Measurements from ENCODE around the gene MGAM2.

Gene MGAM2

GRCh38 chr7:142131439-142132185 lies 20.1 kb downstream of the MGAM2 start:
- H3K36me3 ChIP-seq (ENCODE audit: control insufficient read depth, insufficient read depth, low read length): no peaks in the 10 kb centered on the region
- H3K27ac ChIP-seq (ENCODE audit: low read depth, low read length): no peak overlapping the region
- H3K4me1 ChIP-seq (ENCODE audit: control insufficient read depth, insufficient read depth, low read length): no peaks in the 10 kb centered on the region
- H3K9ac ChIP-seq (ENCODE audit: low read length): no peak overlapping the region
- H3K4me3 ChIP-seq (ENCODE audit: low read length): no peak overlapping the region
- H3K27me3 ChIP-seq (ENCODE audit: control insufficient read depth, insufficient read depth, low read length): no peaks in the 10 kb centered on the region

GRCh38 chr7:142133731-142134148 lies 22.2 kb downstream of the MGAM2 start:
- H3K27ac ChIP-seq (ENCODE audit: low read depth, low read length): no peak overlapping the region
- no peaks in the 10 kb centered on the region for H3K36me3 ChIP-seq (ENCODE audit: control insufficient read depth, insufficient read depth, low read length)
- no peak overlapping the region for H3K4me3 ChIP-seq (ENCODE audit: low read length)
- H3K9ac ChIP-seq (ENCODE audit: low read length): no peak overlapping the region
- no peaks in the 10 kb centered on the region for H3K4me1 ChIP-seq (ENCODE audit: control insufficient read depth, insufficient read depth, low read length)
- no peaks in the 10 kb centered on the region for H3K27me3 ChIP-seq (ENCODE audit: control insufficient read depth, insufficient read depth, low read length)

DNA sequence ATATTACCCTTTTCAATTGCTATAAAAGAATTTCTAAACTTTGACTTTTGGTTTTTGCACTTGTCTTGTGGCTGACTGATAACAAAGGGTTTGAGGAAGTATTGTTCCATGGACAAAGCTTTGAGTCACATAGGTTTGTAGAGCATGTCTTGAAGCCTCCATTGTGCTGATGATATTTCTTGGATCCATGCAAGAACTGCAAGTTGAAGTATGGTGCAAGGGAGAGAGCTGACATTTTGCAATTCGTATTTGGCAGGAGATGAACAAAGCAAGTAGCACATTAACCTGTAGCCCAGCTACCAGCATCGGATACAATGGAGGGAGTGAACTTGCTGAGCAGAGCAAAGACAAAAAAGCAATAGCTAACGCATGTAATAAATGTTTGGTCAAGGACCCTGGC lies 23.4 kb downstream of the MGAM2 start:
- Histone ChIP-seq H3K9ac (ENCODE audit: low read length) (no peak overlapping the region), H3K27ac (ENCODE audit: low read depth, low read length) (no peak overlapping the region), H3K4me3 (ENCODE audit: low read length) (no peak overlapping the region), H3K4me1 (ENCODE audit: control insufficient read depth, insufficient read depth, low read length) (no peaks in the 10 kb centered on the region), H3K36me3 (ENCODE audit: control insufficient read depth, insufficient read depth, low read length) (no peaks in the 10 kb centered on the region), H3K27me3 (ENCODE audit: control insufficient read depth, insufficient read depth, low read length) (no peaks in the 10 kb centered on the region)

- Histone ChIP-seq H3K27ac (ENCODE audit: low read depth, low read length) (no peak overlapping the region), H3K4me3 (ENCODE audit: low read length) (no peak overlapping the region), H3K9ac (ENCODE audit: low read length) (no peak overlapping the region), H3K4me1 (ENCODE audit: control insufficient read depth, insufficient read depth, low read length) (no peaks in the 10 kb centered on the region), H3K36me3 (ENCODE audit: control insufficient read depth, insufficient read depth, low read length) (no peaks in the 10 kb centered on the region), H3K27me3 (ENCODE audit: control insufficient read depth, insufficient read depth, low read length) (no peaks in the 10 kb centered on the region)
These were observed 27.5 kb downstream of the MGAM2 start for GRCh38 chr7:142138996-142139395.

- H3K27me3 ChIP-seq (ENCODE audit: control insufficient read depth, insufficient read depth, low read length): no peaks in the 10 kb centered on the region
- no peak overlapping the region for H3K27ac ChIP-seq (ENCODE audit: low read depth, low read length)
- H3K36me3 ChIP-seq (ENCODE audit: control insufficient read depth, insufficient read depth, low read length): no peaks in the 10 kb centered on the region
- H3K4me3 ChIP-seq (ENCODE audit: low read length): no peak overlapping the region
- no peak overlapping the region for H3K9ac ChIP-seq (ENCODE audit: low read length)
- H3K4me1 ChIP-seq (ENCODE audit: control insufficient read depth, insufficient read depth, low read length): no peaks in the 10 kb centered on the region
These were observed 28.3 kb downstream of the MGAM2 start for GRCh38 chr7:142139597-142140400.

DNA sequence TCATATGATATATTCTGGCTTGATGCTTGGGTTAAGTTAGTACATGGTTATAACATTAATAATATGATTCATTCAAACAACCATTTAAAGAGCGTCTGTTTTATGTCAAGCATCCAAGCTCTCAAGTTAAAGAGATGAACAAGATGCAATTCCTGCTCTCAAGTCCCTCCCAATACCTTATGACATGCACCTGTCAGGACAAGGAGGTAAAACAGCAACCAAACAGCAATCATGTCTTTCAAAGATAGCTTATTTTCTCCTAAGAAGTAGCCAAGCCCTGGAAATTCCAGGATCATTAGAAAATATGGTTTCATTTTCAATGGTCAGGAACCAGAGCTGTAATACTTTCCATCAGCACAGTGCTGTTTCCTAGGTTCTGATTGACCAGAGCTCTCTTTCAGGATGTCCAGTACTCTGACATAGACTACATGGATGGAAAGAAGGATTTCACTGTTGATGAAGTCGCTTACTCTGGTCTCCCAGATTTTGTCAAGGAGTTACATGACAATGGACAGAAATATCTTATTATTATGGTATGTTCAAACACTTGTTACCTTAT lies 29.0 kb downstream of the MGAM2 start:
- Histone ChIP-seq H3K9ac (ENCODE audit: low read length) (no peak overlapping the region), H3K4me1 (ENCODE audit: control insufficient read depth, insufficient read depth, low read length) (no peaks in the 10 kb centered on the region), H3K27me3 (ENCODE audit: control insufficient read depth, insufficient read depth, low read length) (no peaks in the 10 kb centered on the region), H3K27ac (ENCODE audit: low read depth, low read length) (no peak overlapping the region), H3K36me3 (ENCODE audit: control insufficient read depth, insufficient read depth, low read length) (no peaks in the 10 kb centered on the region), H3K4me3 (ENCODE audit: low read length) (no peak overlapping the region)

GRCh38 chr7:142142702-142143101 lies 31.2 kb downstream of the MGAM2 start:
- Histone ChIP-seq H3K4me3 (ENCODE audit: low read length) (no peak overlapping the region), H3K36me3 (ENCODE audit: control insufficient read depth, insufficient read depth, low read length) (no peaks in the 10 kb centered on the region), H3K4me1 (ENCODE audit: control insufficient read depth, insufficient read depth, low read length) (no peaks in the 10 kb centered on the region), H3K9ac (ENCODE audit: low read length) (no peak overlapping the region), H3K27ac (ENCODE audit: low read depth, low read length) (no peak overlapping the region), H3K27me3 (ENCODE audit: control insufficient read depth, insufficient read depth, low read length) (no peaks in the 10 kb centered on the region)

DNA sequence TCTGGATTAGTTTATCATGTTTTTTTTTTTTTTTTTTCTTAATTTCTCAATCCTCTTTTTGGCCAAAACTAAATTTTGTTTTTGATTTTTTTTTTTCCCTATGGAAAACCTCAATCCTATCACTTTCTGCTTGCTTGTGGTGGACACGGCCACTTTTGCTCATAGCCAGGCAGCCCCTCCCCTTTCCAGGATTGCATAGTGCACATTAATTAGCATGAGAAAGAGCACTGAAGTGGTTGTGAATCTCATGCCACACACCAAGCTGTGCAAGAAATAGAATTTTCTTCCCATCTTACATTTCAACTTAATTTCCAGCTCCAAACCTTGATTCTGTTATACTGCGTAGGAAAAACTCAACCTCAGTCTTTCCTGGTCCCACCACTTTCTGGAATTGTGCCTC lies 34.6 kb downstream of the MGAM2 start:
- no peak overlapping the region for H3K27ac ChIP-seq (ENCODE audit: low read depth, low read length)
- H3K36me3 ChIP-seq (ENCODE audit: control insufficient read depth, insufficient read depth, low read length): no peaks in the 10 kb centered on the region
- H3K9ac ChIP-seq (ENCODE audit: low read length): no peak overlapping the region
- H3K27me3 ChIP-seq (ENCODE audit: control insufficient read depth, insufficient read depth, low read length): no peaks in the 10 kb centered on the region
- no peak overlapping the region for H3K4me3 ChIP-seq (ENCODE audit: low read length)
- no peaks in the 10 kb centered on the region for H3K4me1 ChIP-seq (ENCODE audit: control insufficient read depth, insufficient read depth, low read length)

GRCh38 chr7:142150356-142150755 lies 38.8 kb downstream of the MGAM2 start:
- H3K27ac ChIP-seq (ENCODE audit: low read depth, low read length): no peak overlapping the region
- H3K4me3 ChIP-seq (ENCODE audit: low read length): no peak overlapping the region

DNA sequence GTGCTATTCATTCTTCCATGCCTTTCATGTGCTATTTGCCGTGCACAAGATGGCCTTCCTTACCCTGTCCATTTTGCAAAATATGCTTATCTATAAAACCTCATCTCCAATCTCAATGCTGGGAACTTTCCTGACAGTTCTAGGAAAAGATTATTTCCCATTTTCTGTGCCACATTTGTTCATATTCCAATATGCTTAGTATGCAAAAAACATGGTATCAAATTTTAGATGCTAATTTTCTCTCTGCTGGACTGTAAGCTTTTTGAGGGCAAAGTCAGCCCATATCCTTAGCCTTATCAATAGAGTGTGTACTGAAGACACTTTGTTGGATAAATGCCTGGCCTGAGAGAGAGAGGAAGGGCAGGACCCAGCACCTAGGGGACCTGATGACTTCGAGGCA lies 39.4 kb downstream of the MGAM2 start:
- Histone ChIP-seq H3K27ac (ENCODE audit: low read depth, low read length) (no peak overlapping the region), H3K9ac (ENCODE audit: low read length) (no peak overlapping the region), H3K36me3 (ENCODE audit: control insufficient read depth, insufficient read depth, low read length) (no peaks in the 10 kb centered on the region), H3K4me3 (ENCODE audit: low read length) (no peak overlapping the region), H3K4me1 (ENCODE audit: control insufficient read depth, insufficient read depth, low read length) (no peaks in the 10 kb centered on the region), H3K27me3 (ENCODE audit: control insufficient read depth, insufficient read depth, low read length) (no peaks in the 10 kb centered on the region)

More at GRCh38 chr7:142150356-142150755, 38.8 kb downstream of the MGAM2 start:
- no peak overlapping the region for H3K9ac ChIP-seq (ENCODE audit: low read length)
- no peaks in the 10 kb centered on the region for H3K27me3 ChIP-seq (ENCODE audit: control insufficient read depth, insufficient read depth, low read length)
- H3K36me3 ChIP-seq (ENCODE audit: control insufficient read depth, insufficient read depth, low read length): no peaks in the 10 kb centered on the region
- H3K4me1 ChIP-seq (ENCODE audit: control insufficient read depth, insufficient read depth, low read length): no peaks in the 10 kb centered on the region

DNA sequence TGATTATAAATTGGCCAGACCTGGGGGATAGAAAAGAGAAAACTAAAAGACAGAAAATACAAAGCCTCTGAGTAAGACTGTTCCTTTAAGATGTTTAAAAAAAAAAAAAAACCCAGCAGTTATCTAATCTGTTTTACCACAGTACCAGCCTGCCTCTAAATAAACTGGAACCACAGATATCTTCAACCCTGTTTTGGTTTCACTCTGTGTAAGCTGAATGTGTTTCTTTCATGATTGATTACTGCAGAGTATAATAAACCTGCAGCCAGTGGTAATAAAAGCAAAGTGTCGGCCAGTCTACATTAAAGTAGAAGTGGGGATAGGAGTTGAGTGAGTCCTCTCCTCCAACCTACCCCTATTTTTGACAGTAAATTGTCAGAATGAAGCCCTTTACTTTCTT lies 40.6 kb downstream of the MGAM2 start:
- Histone ChIP-seq H3K27ac (ENCODE audit: low read depth, low read length) (no peak overlapping the region), H3K9ac (ENCODE audit: low read length) (no peak overlapping the region), H3K36me3 (ENCODE audit: control insufficient read depth, insufficient read depth, low read length) (no peaks in the 10 kb centered on the region), H3K4me1 (ENCODE audit: control insufficient read depth, insufficient read depth, low read length) (no peaks in the 10 kb centered on the region), H3K4me3 (ENCODE audit: low read length) (no peak overlapping the region), H3K27me3 (ENCODE audit: control insufficient read depth, insufficient read depth, low read length) (no peaks in the 10 kb centered on the region)

GRCh38 chr7:142153400-142153799 lies 41.9 kb downstream of the MGAM2 start:
- H3K4me1 ChIP-seq (ENCODE audit: control insufficient read depth, insufficient read depth, low read length): no peaks in the 10 kb centered on the region

More at GRCh38 chr7:142153400-142153799, 41.9 kb downstream of the MGAM2 start:
- Histone ChIP-seq H3K9ac (ENCODE audit: low read length) (no peak overlapping the region), H3K36me3 (ENCODE audit: control insufficient read depth, insufficient read depth, low read length) (no peaks in the 10 kb centered on the region), H3K27me3 (ENCODE audit: control insufficient read depth, insufficient read depth, low read length) (no peaks in the 10 kb centered on the region), H3K4me3 (ENCODE audit: low read length) (no peak overlapping the region), H3K27ac (ENCODE audit: low read depth, low read length) (no peak overlapping the region)
